HG03558 (cell line): ENCODE measurements around the gene ZFP92.

Source experiments
- ATAC-seq: cut with Tn5 transposase; IDR thresholded peaks from one replicate; pipeline ENCODE4 v1.9.1; 2021; ENCODE audit warnings: moderate number of reproducible peaks; ENCODE audit not compliant: unreplicated experiment; ENCODE audit errors: extremely low read depth

Gene ZFP92

GRCh38 chrX:153433781-153434285 is 22.6 kb downstream of the ZFP92 start:
- ATAC-seq = no peak

DNA sequence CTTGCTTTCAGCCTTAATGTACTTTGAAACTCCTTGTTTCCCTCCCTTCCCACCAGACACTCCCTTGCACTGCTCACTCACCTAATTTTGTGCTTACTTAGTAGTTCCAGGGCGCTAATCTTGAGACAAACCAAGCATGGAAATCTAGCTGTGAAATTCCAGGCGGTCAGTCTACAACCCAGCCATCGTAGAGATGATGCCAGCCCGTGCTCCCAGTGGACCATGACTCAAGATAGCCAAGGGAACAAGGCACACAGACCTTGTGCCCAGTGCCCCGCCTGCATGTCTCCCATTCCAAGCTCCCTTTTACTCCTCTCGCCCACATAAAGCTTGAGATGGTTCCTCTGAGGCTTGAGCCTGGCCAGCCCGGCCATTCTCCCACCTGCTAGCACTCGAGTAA is 23.5 kb downstream of the ZFP92 start:
- no peak for ATAC-seq

GRCh38 chrX:153435845-153436244 is 24.6 kb downstream of the ZFP92 start:
- ATAC-seq = no peak

DNA sequence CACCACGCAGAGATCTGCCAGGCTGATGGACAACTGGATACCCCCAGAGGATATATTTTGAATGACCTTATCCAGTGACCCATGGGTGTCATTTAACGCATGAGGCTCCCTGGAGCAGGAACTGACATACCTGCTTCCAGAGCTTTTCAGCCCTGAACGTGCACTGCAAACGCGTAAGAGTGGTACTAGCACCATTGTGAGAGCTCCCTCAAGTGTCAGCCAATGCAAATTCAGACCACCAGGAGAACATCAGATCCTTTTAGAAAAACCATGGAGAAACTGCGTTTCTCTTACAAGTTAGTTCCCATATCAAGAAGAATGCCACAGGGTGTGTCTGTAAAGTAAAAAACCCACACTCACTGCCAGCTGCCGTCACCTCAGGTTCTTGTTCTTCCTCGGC is 27.3 kb downstream of the ZFP92 start:
- no peak for ATAC-seq

DNA sequence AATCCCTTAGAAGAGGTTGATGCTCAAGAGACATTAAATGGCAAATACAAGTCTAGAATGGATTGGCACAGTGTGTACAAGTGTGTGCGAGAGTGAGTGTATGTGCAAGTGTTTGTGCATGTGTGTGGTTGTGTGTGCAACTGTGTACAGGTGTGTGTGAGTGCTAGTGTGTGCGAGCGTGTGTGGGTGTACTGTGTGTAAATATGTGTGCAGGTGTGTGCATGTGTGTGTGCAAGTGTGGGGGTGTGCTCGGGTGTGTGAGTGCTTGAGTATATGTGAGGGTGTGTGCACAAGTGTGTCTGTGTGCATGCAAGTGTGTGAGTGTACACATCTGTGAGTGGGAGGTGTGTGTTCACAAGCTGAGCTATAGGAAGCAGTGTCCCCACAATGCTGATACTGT is 28.7 kb downstream of the ZFP92 start:
- no peak for ATAC-seq

- ATAC-seq = no peak
Measured at GRCh38 chrX:153440556-153441135, 29.4 kb downstream of the ZFP92 start.

DNA sequence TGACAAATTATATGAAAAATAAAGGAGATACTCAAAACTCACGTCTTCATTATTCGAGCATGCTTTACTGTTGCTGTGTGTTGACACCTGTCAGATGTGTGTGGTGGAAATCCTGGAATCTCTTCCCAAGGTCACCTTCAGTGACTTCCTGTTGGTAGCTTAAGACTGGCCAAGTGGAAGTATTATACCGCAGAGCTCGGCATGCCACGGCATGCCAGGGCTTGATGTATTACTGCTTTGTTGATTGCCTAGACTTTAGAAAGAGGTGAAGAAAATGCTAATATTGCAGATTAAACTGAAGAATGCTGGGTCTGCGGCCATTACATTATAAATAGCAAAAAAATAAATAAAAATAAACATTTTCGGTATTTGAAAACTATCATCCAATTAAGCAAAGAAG is 30.0 kb downstream of the ZFP92 start:
- no peak for ATAC-seq

DNA sequence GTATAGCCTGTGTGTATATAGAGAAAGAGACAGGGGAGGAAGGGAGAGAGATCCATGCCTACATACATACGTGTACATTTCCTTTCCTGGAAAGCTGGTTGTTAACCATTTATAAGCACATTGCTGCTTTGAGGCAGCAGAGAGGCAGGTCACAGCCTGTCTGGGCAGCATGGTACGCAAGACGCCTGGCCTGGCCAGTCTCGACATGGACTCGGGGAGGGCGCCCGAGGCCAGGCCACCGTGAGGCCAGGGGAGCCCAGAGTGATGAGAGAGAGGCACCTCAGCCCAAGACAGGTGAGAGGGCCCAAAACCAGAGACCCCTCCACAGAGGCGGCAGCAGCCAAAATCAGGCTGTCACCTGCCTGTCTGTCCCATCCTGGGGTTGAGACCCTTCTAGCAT is 30.7 kb downstream of the ZFP92 start:
- no peak for ATAC-seq

- no peak for ATAC-seq
Measured at GRCh38 chrX:153442463-153442862, 31.2 kb downstream of the ZFP92 start.

GRCh38 chrX:153443476-153444332 is 32.4 kb downstream of the ZFP92 start:
- no peak for ATAC-seq

GRCh38 chrX:153444333-153445011 is 33.2 kb downstream of the ZFP92 start:
- ATAC-seq = no peak

- no peak for ATAC-seq
Measured at GRCh38 chrX:153445106-153445855, 34.0 kb downstream of the ZFP92 start.

DNA sequence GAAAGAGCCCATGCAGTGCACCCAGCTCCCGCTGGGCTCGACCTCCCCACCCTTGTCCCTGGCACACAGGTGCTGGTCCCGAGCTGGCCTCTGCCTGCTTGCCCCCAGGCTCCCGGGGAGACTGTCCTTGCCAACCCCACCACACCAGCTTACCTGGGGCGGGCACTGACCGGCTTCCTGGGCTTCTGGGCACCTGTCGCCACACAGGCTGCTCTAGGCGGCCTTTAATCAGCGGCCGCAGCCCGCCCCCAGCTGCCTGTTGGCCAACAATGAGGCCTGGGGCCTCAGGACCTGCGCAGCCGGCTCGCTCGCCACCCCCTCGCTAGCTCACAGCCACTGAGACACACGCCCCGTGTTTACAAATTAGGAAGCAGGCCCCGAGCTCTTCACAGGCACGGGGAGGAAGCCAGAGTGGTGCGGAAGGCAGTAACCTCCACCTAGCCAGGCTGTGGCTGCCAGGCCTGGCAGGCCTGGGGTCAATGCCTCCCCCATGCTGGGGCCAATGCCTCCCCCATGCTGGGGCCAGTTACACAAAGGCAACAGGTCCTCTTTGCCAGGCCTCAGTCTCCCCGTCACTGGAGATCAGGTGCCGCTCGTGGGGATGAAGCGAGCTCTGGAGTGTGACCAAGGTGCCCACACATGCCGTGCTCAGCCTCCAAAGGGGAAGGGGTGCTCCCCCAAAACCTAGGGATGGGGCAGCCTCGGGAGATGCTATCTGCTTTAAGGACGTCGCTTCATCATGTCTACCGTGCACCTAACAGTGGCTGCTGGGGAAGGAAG is 34.8 kb downstream of the ZFP92 start, which contains the start of gene TREX2:
Gene TREX2 (minus strand): TSS at position 201 of the 780 bp plus-strand sequence. CDS start 626 bp downstream, outside the sequence.
- ATAC-seq = no peak

- no peak for ATAC-seq
Measured at GRCh38 chrX:153446636-153446936, 35.3 kb downstream of the ZFP92 start.

DNA sequence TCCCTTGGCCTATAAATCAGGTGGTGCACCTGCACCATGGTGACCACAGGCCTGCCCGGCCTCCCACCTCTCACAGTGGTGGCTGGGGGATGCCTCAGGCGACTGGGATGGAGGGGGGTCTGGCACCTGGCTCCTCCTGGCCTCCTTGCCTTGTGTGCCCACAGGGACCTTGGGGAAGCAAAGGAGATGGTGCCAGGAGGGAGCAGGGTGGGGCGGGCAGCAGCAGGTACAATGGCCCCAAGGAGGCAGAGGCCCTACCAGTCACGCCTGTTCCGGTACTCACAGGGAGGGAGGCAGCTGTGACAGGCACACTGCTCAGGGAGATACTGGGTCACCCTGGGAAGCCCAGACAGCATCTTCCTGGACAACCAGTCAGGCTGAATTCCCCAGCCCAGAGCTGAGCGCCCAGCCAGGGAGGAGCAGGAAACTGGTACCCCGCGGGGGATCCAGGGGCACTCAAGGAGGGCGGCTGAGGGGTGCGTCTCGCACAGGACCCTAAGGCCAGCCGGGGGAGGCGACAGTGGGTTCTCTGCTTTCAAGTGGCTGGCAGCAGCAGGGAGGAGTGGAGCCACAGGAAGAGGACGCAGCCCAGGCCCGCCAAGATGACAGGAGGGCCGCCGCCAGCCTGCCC is 35.8 kb downstream of the ZFP92 start:
- ATAC-seq = no peak

- ATAC-seq = no peak
Measured at GRCh38 chrX:153447581-153447960, 36.3 kb downstream of the ZFP92 start.

GRCh38 chrX:153448556-153449367 is 37.5 kb downstream of the ZFP92 start:
- ATAC-seq = no peak

GRCh38 chrX:153449368-153450113 is 38.3 kb downstream of the ZFP92 start:
- ATAC-seq = no peak
